GM10847 (cell line): ENCODE measurements around the gene PERCC1.

Experiments
- POLR2A ChIP-seq: IDR thresholded peaks from 2 replicates; pipeline ENCODE4 v1.6.1; 2011; ENCODE audit not compliant: insufficient read length; ENCODE audit errors: extremely low read depth

PERCC1 gene

DNA sequence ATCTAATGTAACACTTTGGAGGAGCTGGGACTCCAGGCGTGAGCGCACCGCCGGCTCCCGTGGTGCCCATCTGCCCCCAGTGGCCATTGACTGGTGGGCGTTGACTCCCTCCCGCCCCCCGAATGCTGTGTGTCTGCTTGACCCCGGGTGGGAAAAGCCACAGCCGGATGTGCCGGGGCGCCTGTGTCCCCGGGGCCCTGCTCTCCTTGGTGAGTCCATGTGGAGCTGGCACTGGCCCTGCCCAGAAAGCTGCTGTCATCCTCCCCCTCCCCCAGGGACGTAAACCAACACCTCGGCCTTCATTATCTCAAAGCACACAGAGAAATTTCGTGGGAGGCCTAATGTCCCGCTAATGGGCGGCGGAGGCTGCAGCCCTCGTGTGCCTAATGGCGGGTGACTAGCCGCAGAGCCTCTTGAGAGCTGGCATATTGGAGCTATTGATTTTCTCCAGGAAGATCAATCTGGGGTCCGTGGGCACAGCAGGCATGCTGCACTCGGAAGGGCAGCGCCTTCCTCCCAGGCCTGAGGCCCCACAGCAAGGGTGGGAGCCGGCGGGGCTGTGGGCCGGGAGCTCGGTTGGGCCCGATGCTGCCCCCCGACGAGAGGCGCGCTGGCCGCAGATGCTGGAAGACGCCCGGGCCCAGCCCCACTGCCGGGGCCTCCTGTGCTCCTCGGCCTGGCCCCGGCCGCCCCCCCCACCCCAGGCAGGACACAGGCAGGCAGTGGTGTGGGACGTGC is 4.0 kb upstream of the PERCC1 start:
- no peak for TF ChIP-seq POLR2A

DNA sequence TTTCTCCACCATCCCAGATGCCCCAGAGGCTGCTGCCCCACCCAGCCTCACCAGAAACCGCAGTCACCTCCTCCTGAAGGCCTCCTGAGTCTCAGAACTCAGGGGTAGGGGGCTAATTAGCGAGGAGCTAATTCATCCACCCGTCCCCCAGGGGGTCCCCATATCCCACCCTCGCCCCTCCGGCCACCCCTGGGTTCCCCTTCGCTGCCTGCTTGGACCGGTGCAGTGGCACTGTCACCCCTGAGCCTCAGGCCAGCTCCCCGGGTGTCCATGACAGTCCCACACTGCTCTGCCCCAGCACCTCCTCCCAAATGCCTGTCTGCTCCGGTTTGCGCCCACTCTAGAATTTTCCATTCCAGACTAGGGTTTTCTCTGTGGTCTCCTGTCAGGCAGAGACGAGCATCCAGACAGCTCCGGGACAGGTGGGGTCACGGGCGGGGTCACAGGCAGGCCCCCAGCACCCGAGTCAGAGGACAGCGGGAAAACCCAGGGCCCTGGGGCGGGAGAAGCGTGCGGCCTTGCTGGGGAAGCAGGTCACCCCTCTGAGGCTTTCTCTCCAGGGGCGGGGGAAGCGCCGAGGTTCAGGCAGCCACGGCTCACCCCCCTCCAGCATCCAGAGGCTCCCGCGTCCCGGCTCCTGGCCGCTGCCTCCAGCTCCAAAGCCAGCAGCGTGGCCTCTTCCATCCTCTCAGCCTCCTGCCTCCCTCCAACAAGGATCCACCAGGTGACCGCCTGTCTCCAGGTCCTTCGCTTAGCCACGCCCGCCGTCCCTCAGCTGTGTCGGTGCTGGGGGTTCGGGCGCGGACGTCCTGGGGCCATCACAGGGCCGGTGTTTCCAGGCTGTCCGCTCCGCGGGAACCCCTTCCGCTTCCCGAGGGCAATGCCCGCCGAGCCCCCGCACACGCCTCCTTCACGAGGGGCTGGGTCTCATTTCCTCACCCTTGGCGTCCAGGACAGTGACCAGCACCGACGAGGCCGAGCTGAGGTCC is 3.1 kb upstream of the PERCC1 start:
- no peak for TF ChIP-seq POLR2A

DNA sequence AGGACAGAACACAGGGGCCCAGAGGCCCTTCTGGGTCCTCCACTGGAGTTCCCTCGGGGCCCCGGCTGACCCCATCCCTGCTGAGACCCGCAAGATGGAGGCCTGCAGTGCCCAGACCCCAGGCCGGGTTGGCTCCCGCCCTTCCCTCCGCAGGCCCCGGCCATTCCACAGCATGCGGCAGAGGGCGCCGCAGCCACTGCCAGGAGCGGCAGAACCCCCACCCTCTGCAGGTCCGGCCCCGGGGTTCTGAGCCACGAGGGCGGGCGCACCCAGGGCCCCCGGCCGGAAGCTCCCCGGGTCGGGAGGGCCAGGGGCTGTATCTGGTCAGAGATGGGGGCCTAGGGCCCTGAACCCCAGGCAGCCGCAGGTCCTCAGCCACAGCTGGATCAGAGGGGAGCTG is 2.4 kb upstream of the PERCC1 start:
- TF ChIP-seq POLR2A, result no peak

DNA sequence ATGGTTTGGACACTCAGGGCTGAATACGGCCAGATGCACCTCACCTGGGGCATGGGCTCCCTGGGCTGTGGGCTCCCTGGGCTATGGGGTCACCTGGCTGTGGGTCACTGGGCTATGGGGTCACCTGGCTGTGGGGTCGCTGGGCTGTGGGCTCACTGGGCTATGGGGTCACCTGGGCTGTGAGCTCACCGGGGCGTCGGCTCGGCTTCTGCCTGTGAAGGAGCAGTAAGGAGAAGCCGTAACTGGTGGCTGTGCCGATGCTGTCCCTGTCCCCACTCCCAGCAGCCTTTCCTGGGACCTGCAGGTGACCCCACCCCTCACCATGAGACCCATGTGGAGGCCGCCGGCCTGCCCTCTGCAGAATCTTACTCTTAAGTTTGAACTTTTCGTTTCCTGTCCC is 1.9 kb upstream of the PERCC1 start:
- no peak for TF ChIP-seq POLR2A

DNA sequence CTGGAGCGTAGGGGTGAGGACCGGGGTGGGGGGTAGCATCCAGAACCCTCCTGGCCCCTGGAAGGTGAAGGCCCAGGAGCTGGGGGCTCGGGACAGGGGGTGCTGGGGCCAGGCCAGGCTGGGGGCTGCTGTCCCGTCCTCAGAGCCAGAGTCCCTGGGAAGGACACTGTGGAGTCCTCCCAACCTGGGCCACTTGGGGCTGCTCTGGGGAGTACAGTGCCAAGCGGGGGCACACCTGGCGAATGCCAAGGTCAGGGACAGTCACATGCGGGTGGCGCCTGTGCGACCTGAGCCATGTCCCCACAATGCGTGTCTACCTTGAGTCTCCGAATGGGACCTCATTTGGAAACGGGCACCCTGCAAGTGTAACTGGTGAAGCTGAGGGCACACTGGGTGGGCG is 1.2 kb upstream of the PERCC1 start:
- TF ChIP-seq POLR2A, result no peak

DNA sequence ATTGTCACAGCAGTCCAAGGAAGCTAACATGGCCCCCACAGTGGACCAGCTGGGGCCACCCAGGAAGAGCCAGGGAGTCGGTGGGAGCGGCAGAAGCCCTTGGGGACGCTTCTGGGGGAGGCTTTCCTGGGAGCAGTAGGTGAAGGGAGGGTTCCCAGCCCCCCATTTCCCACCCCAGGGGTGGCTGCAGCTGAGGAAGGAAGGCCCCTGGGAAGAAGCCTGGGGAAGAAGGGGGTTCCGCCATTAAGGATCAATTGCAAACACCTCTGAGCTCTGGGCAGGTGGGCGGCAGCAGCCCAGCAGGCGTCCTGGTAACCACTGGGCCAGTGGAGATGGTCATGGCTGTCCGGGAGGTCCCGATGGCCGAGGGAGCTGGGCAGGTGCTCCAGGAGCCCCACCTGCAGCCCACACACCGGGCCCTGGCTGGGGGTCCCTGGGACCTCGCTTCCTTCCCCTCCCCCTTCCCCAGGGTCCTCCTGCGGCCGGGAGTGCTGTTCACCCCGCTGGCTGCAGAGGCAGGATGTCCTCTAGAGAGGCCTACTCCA is 592 bp upstream of the PERCC1 start:
- no peak for TF ChIP-seq POLR2A

DNA sequence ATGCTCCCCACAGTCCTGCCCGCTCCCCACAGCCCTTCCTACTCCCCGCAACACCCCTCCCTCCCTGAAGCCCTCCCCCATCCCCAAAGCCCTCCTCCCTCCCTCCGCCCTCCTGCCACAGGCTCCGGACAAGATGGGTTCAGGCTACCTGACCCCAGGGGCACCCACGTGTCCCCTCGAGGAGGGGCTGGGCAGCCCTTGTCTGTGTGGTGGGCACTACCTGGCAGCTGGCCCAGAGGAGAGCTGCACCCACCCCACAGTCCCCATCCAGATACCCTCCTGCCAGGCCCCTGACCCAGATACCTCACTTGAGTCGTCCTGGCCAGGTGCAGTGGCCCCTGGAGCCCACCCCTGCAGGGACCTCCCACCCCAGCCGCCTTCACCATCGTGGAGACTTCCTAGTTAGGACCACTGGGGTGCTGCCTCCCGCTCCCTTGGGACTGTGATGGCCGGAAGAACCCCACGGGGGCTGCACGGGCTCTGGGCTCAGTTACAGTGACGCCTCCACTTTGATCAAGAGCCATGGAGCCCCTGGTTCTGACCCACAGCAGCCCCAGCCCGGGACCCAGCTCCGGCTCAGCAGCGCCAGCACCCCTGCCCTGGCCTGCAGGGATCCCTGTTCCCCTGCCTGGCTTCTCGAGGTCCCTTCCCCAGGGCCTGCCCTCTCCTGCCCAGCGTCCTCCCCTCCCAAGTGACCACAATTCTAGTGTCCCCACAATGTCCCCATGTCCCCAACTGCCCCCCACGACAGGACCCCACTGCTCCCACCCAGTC is 806 bp downstream of the PERCC1 start:
- no peak for TF ChIP-seq POLR2A

DNA sequence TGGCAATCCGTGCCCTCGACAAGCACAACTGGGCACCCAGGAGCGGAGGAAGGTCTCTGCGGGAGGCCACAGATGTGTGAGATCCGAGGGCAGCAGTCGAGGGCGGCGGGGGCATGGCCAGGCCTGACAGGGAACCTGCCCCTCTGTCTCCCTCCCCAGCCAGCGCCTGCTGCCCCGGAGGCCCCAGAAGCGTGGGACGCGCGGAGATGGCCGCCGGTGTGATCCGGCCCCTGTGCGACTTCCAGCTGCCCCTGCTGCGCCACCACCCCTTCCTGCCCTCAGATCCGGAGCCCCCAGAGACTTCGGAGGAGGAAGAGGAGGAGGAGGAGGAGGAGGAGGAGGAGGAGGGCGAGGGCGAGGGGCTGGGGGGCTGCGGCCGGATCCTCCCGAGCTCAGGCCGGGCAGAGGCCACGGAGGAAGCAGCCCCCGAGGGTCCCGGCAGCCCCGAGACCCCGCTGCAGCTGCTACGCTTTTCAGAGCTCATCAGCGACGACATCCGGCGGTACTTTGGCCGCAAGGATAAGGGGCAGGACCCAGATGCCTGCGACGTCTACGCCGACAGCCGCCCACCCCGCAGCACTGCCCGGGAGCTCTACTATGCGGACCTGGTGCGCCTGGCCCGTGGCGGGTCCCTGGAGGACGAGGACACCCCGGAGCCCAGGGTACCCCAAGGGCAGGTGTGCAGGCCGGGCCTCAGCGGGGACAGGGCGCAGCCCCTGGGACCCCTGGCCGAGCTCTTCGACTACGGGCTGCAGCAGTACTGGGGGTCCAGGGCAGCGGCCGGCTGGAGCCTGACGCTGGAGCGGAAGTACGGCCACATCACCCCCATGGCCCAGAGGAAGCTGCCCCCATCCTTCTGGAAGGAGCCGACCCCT is 1.7 kb downstream of the PERCC1 start:
- TF ChIP-seq POLR2A, result no peak

DNA sequence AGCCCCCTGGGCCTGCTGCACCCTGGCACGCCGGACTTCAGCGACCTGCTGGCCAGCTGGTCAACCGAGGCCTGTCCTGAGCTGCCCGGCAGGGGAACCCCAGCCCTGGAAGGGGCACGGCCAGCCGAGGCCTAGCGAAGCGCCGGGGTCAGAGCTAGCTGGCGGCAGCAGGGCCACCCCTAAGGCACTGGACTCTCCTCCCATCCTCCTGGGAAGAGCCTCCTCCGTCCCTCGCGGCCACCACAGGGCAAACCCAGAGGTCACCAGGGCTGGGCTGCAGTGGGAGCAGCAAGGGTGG is 2.3 kb downstream of the PERCC1 start:
- TF ChIP-seq POLR2A, result no peak

DNA sequence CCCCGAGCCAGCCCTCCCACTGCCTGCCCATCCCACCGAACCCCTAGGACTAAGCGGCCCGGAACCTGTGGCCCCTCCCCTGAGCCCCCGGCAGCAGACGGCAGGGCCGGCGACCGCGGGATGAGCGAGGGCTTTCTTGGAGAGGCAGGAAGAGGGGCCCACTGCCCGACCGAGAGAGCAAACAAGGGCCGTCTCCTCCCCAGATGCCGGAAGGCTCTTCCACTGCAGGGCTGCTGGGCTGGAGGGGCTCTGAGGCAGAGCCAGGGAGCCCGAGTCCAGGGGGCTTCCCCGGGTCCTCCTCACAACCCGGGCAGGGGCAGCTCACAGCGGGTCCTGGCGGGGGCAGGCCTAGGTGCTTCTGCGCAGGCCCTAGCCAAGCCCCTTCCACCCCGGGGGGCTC is 2.9 kb downstream of the PERCC1 start:
- TF ChIP-seq POLR2A, result no peak

DNA sequence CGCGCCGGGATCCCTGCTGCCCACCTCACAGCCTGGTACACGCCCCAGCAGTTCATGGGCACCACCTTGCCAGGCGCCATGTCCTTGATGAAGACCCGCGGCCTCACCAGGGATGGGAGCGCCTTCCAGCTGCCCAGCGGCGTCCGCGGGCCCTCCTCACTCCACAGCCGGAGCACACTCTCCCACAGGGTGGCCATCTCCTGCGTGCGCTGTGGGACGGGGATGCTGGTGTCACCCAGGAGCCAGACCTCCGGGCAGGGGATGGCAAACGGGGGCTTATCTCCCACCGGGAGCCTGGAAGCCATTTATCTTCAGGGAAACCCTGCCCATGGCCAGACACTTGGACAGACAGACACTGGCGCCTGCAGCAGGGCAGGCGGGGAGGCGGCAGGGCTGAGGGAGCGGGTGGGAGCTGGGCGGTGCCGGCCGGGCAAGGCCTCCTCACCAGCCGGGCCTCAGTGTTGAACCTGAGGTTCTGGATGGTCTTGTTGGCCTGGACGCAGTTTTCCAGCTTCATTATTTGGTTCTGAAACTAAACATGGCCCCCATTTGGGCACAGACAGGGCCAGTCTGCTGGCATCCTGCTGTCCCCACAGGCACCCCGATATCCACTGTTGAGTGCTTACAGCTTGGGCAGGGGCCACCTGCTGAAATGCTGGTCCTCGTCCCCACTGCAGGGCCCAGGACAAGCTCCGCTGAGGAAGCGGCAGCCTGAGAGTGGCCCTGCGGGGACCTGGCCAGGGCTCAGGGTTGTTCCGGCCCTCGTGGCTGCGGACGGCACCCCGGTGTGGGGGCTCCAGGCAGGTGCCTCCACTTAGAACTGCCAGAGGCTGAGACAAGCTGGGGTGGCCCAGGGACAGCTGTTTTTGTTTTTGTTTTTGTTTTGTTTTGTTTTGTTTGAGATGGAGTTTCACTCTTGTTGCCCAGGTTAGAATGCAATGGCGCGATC is 4.0 kb downstream of the PERCC1 start:
- no peak for TF ChIP-seq POLR2A

DNA sequence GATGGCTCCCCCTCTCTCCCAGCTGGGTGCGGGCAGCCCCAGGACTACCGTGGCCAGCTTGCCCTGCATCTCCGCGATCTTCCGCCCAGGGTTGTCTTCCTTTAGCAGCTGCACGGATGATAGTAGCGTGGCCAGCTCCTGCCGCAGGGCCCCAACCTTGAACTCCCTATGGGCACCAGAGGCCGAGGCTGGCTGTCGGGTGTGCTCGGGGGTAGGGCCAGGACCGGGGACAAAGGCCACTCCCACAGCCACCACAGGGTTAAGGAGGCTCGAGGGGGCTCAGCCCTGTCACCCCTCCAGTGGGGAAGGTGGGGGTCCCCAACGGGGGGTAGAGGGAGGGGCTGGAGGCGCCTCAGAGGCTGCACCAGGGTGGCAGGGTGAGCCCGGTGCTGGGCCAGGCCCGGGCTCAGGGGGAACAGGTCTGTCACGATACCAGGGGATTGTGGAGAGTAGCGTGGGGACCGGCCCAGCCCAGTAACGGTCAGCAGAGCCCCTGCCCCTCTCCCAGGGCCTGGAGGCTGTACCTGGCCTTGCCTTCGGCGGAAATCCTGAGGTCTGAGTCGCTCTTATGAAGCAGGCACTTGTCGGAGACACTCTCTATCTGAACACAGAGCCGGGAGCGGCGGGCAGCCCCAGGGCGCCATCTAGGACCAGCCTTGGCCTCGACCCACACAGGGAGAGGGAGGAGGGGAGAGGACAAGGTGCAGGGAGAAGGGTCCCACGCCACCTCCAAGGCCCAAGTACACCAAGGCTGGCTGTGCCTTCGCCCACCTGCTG is 5.2 kb downstream of the PERCC1 start:
- TF ChIP-seq POLR2A, result no peak
